DND-41 (cell line): ENCODE measurements around the gene CD151.

Experiments
- CTCF ChIP-seq: IDR thresholded peaks from 2 replicates; pipeline ENCODE4 v1.5.1; 2012; ENCODE audit warnings: borderline replicate concordance, low read length, moderate library complexity, mild to moderate bottlenecking; ENCODE audit not compliant: poor library complexity, severe bottlenecking; ENCODE audit errors: extremely low read depth
- EZH2 ChIP-seq: IDR thresholded peaks from 3 replicates; pipeline ENCODE4 v1.6.1; 2012; ENCODE audit warnings: borderline replicate concordance, low read depth, mild to moderate bottlenecking, moderate library complexity, low read length, inconsistent platforms; ENCODE audit not compliant: severe bottlenecking

DNA sequence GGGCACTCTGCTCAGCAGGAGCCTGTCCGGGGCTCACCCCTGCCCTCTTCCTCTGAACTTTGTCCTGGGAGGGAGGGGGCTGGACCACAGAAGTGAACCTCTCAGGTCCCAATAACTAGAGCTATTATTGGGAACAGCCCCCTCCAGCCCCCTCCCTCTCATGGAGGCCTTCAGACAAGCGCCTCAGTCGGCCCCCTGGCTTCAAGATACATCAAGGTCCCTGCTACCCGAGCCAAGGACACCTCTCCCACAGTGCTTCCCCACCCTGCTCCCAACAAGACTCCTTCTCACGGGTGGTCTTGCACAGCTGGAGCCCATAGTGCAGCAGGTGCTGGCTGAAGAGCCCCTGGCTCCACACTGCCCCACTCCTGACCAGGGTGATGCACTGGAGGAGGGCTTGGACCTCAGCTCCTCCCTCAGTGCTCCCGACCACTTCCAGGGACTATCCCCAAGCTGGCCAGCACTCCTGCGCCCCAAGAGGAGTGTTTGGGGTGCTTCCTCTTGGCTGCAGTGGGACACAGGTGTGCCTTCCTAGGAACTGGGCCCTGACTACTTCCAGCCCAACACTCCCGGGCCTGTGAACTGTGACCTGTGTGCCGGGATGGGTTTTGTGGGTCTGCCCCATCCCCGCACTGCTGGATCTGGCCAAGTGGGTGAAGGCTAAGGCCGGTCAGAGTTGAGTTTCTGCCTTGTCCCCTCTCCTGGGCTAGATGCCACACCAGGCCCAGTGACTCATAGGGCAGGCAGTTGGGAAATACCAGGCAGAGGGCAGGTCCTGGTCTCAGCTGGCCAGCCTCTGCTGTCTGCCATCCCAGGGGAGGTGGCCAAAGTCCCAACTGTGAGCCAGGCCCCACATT lies 11.9 kb upstream of the CD151 start:
- TF ChIP-seq CTCF (no peak), EZH2 (no peak)
